Ovary (tissue), 9 donors: ENCODE measurements around the gene SLC16A10. TPM values are rescaled to one million over a fixed set of nuclear protein-coding genes. Genes with fewer than 3 reads are reported as not detected.

ENCODE experiments used
- DNase-seq, 5 donors: peaks; one replicate each; pipeline ENCODE4 v3.0.0-alpha.2; 2019 to 2020
- H3K27ac ChIP-seq, 2 donors: fragments of 200-600 bp; one replicate each; pipeline versions ENCODE4 v1.5.1 to v1.8.0; 2019 to 2022
- H3K27me3 ChIP-seq: fragments of 200-600 bp; one replicate; pipeline ENCODE4 v1.8.0; 2022
- H3K36me3 ChIP-seq: fragments of 200-600 bp; sonication (generic); one replicate; pipeline ENCODE4 v1.5.1; 2019
- H3K4me1 ChIP-seq: one replicate; pipeline ENCODE4 v1.8.1; 2013; ENCODE audit warnings: mild to moderate bottlenecking, moderate library complexity; ENCODE audit not compliant: insufficient read depth
- H3K4me3 ChIP-seq: fragments of 200-600 bp; sonication (generic); one replicate; pipeline ENCODE4 v1.5.1; 2017
- H3K9me3 ChIP-seq, 2 donors: fragments of 200-600 bp in 1 of 2; sonication (generic) in 1 of 2; one replicate each; pipeline versions ENCODE4 v1.5.1 to v1.8.1; 2013 to 2019; ENCODE audit warnings: mild to moderate bottlenecking in 1 of 2, moderate library complexity in 1 of 2
- CTCF ChIP-seq, 3 donors: fragments of 450-650 bp in 2 of 3; fragments of 200-600 bp in 1 of 3; IDR thresholded peaks; one replicate each; pipeline versions ENCODE4 v1.5.1 to v1.8.0; 2016 to 2022; ENCODE audit warnings: antibody characterized with exemption in 3 of 3, mild to moderate bottlenecking in 1 of 3
- EP300 ChIP-seq: sonication (generic); formaldehyde crosslinking; IDR thresholded peaks from one replicate; pipeline ENCODE4 v1.6.1; 2017; ENCODE audit warnings: antibody characterized with exemption
- POLR2A ChIP-seq: fragments of 450-650 bp; IDR thresholded peaks from one replicate; pipeline ENCODE4 v1.6.1; 2017; ENCODE audit warnings: antibody characterized with exemption, mild to moderate bottlenecking, moderate library complexity
- WGBS, 3 donors: extraction: QIAGEN DNeasy Blood & Tissue Kit in 1 of 3; methylation state at CpG; one replicate each; pipeline versions ENCODE4 v1.1.5 to v1.1.7; 2013 to 2017; 5-methylcytosine and 5-hydroxymethylcytosine counted together
- intact Hi-C, 4 donors: fragments of 100-400 bp; cut with DNase I; formaldehyde crosslinking; loops; one replicate each; pipeline versions ENCODE4 v1.11.0 to v1.15.1; 2022 to 2023
- polyA plus RNA-seq, 2 donors: library from polyadenylated mRNA; stranded (reverse); fragments of 200-250 nt in 1 of 2; fragments of 350-450 nt in 1 of 2; fragmentation: Illumina TruSeq in 1 of 2; extraction: RNeasy Lipid Tissue Mini Kit (QIAGEN cat#74804) in 1 of 2; gene quantifications; one replicate each; pipeline ENCODE4 v1.2.3, GENCODE V29; 2013 to 2014
- total RNA-seq, 7 donors: library from RNA; depleted of rRNA in 2 of 7; stranded (reverse); fragments of >200 nt in 2 of 7; fragmentation: NEBNext Ultra II Directional in 3 of 7; extraction: Animal tissue kit (Norgen Biotek cat#: 25700) in 3 of 7; gene quantifications; one replicate each; pipeline versions ENCODE4 v1.1.0 to v1.2.4, GENCODE V29; 2016 to 2023
- donor health status: DM: no; HTN: no; CAD: no; lungs with moderate emphysema.
- donor health status: DM: no; HTN: no; CAD: no.
- donor health status: Bipolar disorder and iron deficiency.
- donor health status: DM: yes; HTN: yes; CAD: no.
- donor health status: DM: no; HTN: no; CAD: no.
- donor health status: DM: yes; HTN: yes; CAD: no.

Gene SLC16A10
- total and polyA plus RNA-seq, 9 donors: 0.80 to 10.8 (median 4.0) TPM

- intact Hi-C loops: no loop called here
- 35 to 47% (median 36%) methylated on average over 4 of the region's 4 CpGs for WGBS, 3 donors
- no peaks in the 10 kb centered on the region for H3K9me3 ChIP-seq
- no peak overlapping the region for H3K4me3 ChIP-seq
- no peak for DNase-seq
- no peaks in the 10 kb centered on the region for H3K36me3 ChIP-seq
- H3K27ac ChIP-seq: no peak overlapping the region
- no peaks in the 10 kb centered on the region for H3K4me1 ChIP-seq
- no peaks in the 10 kb centered on the region for H3K27me3 ChIP-seq
- TF ChIP-seq POLR2A: no peak
- TF ChIP-seq CTCF (IDR thresholded peaks at IDR 0.05): no peak
- no peak for TF ChIP-seq EP300
Measured at GRCh38 chr6:111172563-111172962, 85.3 kb downstream of the SLC16A10 start.

GRCh38 chr6:111173341-111173740 lies 86.0 kb downstream of the SLC16A10 start:
- DNase-seq: no peak
- Histone ChIP-seq H3K36me3 (no peaks in the 10 kb centered on the region), H3K27ac (no peak overlapping the region), H3K4me3 (no peak overlapping the region), H3K9me3 (no peaks in the 10 kb centered on the region), H3K4me1 (no peaks in the 10 kb centered on the region), H3K27me3 (no peaks in the 10 kb centered on the region)
- no peak for TF ChIP-seq CTCF (IDR thresholded peaks at IDR 0.05)
- TF ChIP-seq EP300: no peak
- intact Hi-C loops: no loop called here
- 84 to 93% (median 86%) methylated on average over 2 of the region's 2 CpGs for WGBS, 3 donors

- TF ChIP-seq CTCF (IDR thresholded peaks at IDR 0.05): no peak
- TF ChIP-seq EP300: no peak
- no peak for TF ChIP-seq POLR2A
- intact Hi-C loops: no loop called here
- Histone ChIP-seq H3K4me3 (no peak overlapping the region), H3K9me3 (no peaks in the 10 kb centered on the region), H3K4me1 (no peaks in the 10 kb centered on the region), H3K36me3 (no peaks in the 10 kb centered on the region), H3K27ac (no peak overlapping the region), H3K27me3 (no peaks in the 10 kb centered on the region)
- WGBS, 3 donors: 83 to 90% (median 86%) methylated on average over 3 of the region's 3 CpGs
- no peak for DNase-seq
Measured at GRCh38 chr6:111173946-111174345, 86.6 kb downstream of the SLC16A10 start.

- Histone ChIP-seq H3K4me1 (no peaks in the 10 kb centered on the region), H3K9me3 (no peaks in the 10 kb centered on the region), H3K36me3 (no peaks in the 10 kb centered on the region), H3K4me3 (no peak overlapping the region), H3K27me3 (no peaks in the 10 kb centered on the region), H3K27ac (no peak overlapping the region)
- intact Hi-C loops: no loop called here
- no peak for TF ChIP-seq CTCF (IDR thresholded peaks at IDR 0.05)
- no peak for TF ChIP-seq EP300
- TF ChIP-seq POLR2A: no peak
- 71 to 79% (median 75%) methylated on average over 2 of the region's 2 CpGs for WGBS, 3 donors
- DNase-seq: no peak
Measured at GRCh38 chr6:111175109-111175508, 87.8 kb downstream of the SLC16A10 start.
